Esophagus muscularis mucosa (tissue), 4 donors: ENCODE data around the gene YY2.
A peak's percentile ranks its signal among the peaks of the same experiment; 100 is the strongest.

Source experiments
- EP300 ChIP-seq: sonication (generic); formaldehyde crosslinking; IDR thresholded peaks from one replicate; pipeline ENCODE4 v1.6.1; 2017; ENCODE audit warnings: antibody characterized with exemption
- POLR2A ChIP-seq: fragments of 450-650 bp; IDR thresholded peaks from one replicate; pipeline ENCODE4 v1.6.1; 2017; ENCODE audit warnings: antibody characterized with exemption, moderate library complexity, mild to moderate bottlenecking, low read depth
- TF ChIP-seq, protein P1 (sequence below), 3 experiments: fragments of 200-600 bp in 2 of 3; fragments of 450-650 bp in 1 of 3; sonication (generic) in 2 of 3; IDR thresholded peaks; one replicate each; pipeline ENCODE4 v1.5.1; 2017 to 2019; ENCODE audit warnings: antibody characterized with exemption in 3 of 3, mild to moderate bottlenecking in 2 of 3, moderate library complexity in 1 of 3

GRCh38 chrX:21839334-21840192 is 16.2 kb upstream of the YY2 start, which contains the start of gene MBTPS2:
- TF ChIP-seq, protein P1, sequence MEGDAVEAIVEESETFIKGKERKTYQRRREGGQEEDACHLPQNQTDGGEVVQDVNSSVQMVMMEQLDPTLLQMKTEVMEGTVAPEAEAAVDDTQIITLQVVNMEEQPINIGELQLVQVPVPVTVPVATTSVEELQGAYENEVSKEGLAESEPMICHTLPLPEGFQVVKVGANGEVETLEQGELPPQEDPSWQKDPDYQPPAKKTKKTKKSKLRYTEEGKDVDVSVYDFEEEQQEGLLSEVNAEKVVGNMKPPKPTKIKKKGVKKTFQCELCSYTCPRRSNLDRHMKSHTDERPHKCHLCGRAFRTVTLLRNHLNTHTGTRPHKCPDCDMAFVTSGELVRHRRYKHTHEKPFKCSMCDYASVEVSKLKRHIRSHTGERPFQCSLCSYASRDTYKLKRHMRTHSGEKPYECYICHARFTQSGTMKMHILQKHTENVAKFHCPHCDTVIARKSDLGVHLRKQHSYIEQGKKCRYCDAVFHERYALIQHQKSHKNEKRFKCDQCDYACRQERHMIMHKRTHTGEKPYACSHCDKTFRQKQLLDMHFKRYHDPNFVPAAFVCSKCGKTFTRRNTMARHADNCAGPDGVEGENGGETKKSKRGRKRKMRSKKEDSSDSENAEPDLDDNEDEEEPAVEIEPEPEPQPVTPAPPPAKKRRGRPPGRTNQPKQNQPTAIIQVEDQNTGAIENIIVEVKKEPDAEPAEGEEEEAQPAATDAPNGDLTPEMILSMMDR (IDR thresholded peaks at IDR 0.05): peak; percentile 9 to 15 (median 12)
- TF ChIP-seq EP300: no peak
- peak; percentile 7 for TF ChIP-seq POLR2A
